C4-2B (cell line): ENCODE data around the gene NEGR1.

Experiments
- ZFX ChIP-seq: fragments of 450-650 bp; IDR thresholded peaks from 2 replicates; pipeline ENCODE4 v1.6.1; 2017
- TF ChIP-seq, protein P1 (sequence below): fragments of 450-650 bp; conservative IDR thresholded peaks from 2 replicates; pipeline ENCODE4 v1.5.1; 2017; ENCODE audit warnings: mild to moderate bottlenecking

DNA sequence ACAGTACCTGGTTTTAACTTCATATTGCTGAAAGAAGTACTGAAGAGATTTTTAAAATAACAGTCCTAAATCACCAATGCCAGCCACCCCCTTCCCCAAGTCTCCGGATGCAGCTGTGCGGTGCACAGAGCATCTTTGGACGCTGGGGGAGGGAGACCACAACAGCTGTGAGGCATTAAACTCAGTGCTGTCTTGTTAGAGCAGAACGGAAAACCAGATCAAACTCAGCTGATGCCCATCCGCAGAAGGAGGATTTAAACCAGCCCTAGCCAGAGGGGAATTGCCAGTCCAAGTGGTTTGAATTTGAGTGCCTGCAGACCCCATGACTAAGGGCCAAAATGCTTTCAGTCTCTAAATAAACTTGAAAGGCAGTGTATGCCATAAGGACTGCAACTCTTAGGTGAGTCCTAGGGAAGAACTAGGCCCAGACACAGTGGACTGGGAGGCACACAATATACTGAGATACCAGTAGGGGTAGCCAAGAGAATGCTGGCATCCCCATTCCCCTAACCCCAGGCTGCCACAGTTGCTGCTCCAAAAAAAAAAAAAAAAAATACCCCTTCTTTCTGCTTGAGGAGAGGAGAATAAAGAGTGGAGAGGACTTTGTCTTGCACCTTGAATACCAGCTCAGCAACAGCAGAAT, 576.2 kb downstream of the NEGR1 start:
- TF ChIP-seq, protein P1, sequence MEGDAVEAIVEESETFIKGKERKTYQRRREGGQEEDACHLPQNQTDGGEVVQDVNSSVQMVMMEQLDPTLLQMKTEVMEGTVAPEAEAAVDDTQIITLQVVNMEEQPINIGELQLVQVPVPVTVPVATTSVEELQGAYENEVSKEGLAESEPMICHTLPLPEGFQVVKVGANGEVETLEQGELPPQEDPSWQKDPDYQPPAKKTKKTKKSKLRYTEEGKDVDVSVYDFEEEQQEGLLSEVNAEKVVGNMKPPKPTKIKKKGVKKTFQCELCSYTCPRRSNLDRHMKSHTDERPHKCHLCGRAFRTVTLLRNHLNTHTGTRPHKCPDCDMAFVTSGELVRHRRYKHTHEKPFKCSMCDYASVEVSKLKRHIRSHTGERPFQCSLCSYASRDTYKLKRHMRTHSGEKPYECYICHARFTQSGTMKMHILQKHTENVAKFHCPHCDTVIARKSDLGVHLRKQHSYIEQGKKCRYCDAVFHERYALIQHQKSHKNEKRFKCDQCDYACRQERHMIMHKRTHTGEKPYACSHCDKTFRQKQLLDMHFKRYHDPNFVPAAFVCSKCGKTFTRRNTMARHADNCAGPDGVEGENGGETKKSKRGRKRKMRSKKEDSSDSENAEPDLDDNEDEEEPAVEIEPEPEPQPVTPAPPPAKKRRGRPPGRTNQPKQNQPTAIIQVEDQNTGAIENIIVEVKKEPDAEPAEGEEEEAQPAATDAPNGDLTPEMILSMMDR, result no peak
- no peak for TF ChIP-seq ZFX
